Common myeloid progenitor, CD34-positive (primary cell): Measurements from ENCODE around the gene ADGRA1.

Experiments used
- CTCF ChIA-PET: fragments of 350-600 bp; sonication (Branson Sonifier 250); formaldehyde crosslinking; loops from one replicate; lab custom pipeline; 2021; ENCODE audit warnings: antibody characterized with exemption; lab: Charles Lee
- POLR2A ChIA-PET: fragments of 350-600 bp; sonication (Branson Sonifier 250); formaldehyde crosslinking; loops from one replicate; lab custom pipeline; 2021; ENCODE audit warnings: antibody characterized with exemption; lab: Charles Lee
- DNase-seq, 3 donors: peaks; one replicate each; pipeline versions ENCODE4 v3.0.0 to v3.0.0-alpha.2; 2013
- H3K27ac ChIP-seq, 2 experiments: 1 replicate in 1 of 2; 2 replicates in 1 of 2; pipeline ENCODE4 v1.7.0; 2013; ENCODE audit warnings: inconsistent platforms in 2 of 2, low read length in 2 of 2, mild to moderate bottlenecking in 2 of 2, low read depth in 1 of 2, moderate library complexity in 1 of 2; ENCODE audit not compliant: severe bottlenecking in 2 of 2, insufficient read depth in 1 of 2, poor library complexity in 1 of 2
- H3K27me3 ChIP-seq, 5 experiments: replicated peaks in 2 of 5; 1 replicate in 3 of 5; 2 replicates in 2 of 5; pipeline versions ENCODE4 v1.6.1 to v1.7.0; 2013; ENCODE audit warnings: low read length in 4 of 5, mild to moderate bottlenecking in 2 of 5, moderate library complexity in 2 of 5, inconsistent platforms in 1 of 5; ENCODE audit not compliant: insufficient read depth in 5 of 5, control insufficient read depth in 4 of 5
- H3K36me3 ChIP-seq, 4 experiments: 1 replicate in 2 of 4; 2 replicates in 2 of 4; pipeline versions ENCODE4 v1.6.1 to v1.7.0; 2013; ENCODE audit warnings: low read length in 3 of 4, control low read depth in 1 of 4, mild to moderate bottlenecking in 1 of 4; ENCODE audit not compliant: control insufficient read depth in 4 of 4, insufficient read depth in 4 of 4
- H3K4me1 ChIP-seq, 4 experiments: 1 replicate in 3 of 4; 2 replicates in 1 of 4; pipeline versions ENCODE4 v1.6.1 to v1.7.1; 2013; ENCODE audit warnings: low read length in 3 of 4, mild to moderate bottlenecking in 3 of 4, control low read depth in 1 of 4, inconsistent platforms in 1 of 4, moderate library complexity in 1 of 4; ENCODE audit not compliant: control insufficient read depth in 4 of 4, insufficient read depth in 4 of 4; ENCODE audit errors: control extremely low read depth in 1 of 4
- H3K4me3 ChIP-seq, 7 experiments: 1 replicate in 4 of 7; 2 replicates in 3 of 7; pipeline versions ENCODE4 v1.5.1 to v1.7.0; 2013; ENCODE audit warnings: mild to moderate bottlenecking in 7 of 7, low read length in 6 of 7, moderate library complexity in 6 of 7, inconsistent platforms in 2 of 7, low read depth in 2 of 7, control low read depth in 1 of 7; ENCODE audit not compliant: insufficient read depth in 4 of 7, control insufficient read depth in 1 of 7; ENCODE audit errors: extremely low read depth in 1 of 7
- H3K9me3 ChIP-seq, 5 experiments: 1 replicate in 4 of 5; 2 replicates in 1 of 5; pipeline versions ENCODE4 v1.6.1 to v1.7.1; 2013; ENCODE audit warnings: low read length in 4 of 5, mild to moderate bottlenecking in 2 of 5, inconsistent platforms in 1 of 5, low read depth in 1 of 5, moderate library complexity in 1 of 5; ENCODE audit not compliant: control insufficient read depth in 4 of 5, insufficient read depth in 2 of 5; ENCODE audit errors: control extremely low read depth in 1 of 5
- WGBS: methylation state at CpG from one replicate; pipeline ENCODE4 v1.1.5; 2013; ENCODE audit not compliant: insufficient coverage; 5-methylcytosine and 5-hydroxymethylcytosine counted together

Gene ADGRA1

DNA sequence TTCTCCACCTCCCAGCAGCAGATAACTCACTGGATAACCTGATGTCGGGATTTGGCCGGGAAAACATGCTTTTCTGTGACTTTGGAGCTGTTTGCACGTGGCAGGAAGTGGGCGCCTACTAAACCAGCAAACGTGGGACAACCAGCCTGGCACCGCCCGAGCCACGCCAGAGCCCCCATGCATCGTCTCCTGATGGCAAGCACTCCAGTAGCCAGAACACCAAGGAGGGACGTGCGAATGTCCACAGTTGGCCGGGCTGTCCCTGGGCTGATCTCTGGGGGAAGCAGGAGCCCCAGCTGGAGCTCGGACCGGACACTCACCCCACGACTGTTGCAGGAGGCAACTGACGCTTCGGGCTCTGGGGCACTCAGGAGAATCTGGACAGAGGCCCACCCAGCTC, 7.1 kb downstream of the ADGRA1 start:
- CTCF ChIA-PET = no interaction called here
- Histone ChIP-seq H3K4me1 (no peaks in the 10 kb centered on the region), H3K9me3 (no peaks in the 10 kb centered on the region), H3K4me3 (no peak overlapping the region), H3K27ac (no peak overlapping the region), H3K27me3 (peaks cover 0 to 61% (median 10%) of the 10 kb centered on the region in 5 experiments), H3K36me3 (no peaks in the 10 kb centered on the region)
- 90% methylated on average over 17 of the region's 17 CpGs for WGBS
- POLR2A ChIA-PET = no interaction called here
- DNase-seq = no peak

- H3K4me3 ChIP-seq = no peak overlapping the region
- no peaks in the 10 kb centered on the region for H3K36me3 ChIP-seq
- no peak for DNase-seq
- peaks cover 0 to under 1% (median 0%) of the 10 kb centered on the region in 4 experiments for H3K4me1 ChIP-seq
- WGBS = 92% methylated on average over 16 of the region's 16 CpGs
- ChIA-PET POLR2A (no interaction called here), CTCF (no interaction called here)
- no peaks in the 10 kb centered on the region for H3K9me3 ChIP-seq
- peaks cover 0 to 61% (median 10%) of the 10 kb centered on the region in 5 experiments for H3K27me3 ChIP-seq
- H3K27ac ChIP-seq = no peak overlapping the region
Observed at GRCh38 chr10:133095586-133095985, 7.9 kb downstream of the ADGRA1 start.

- no peaks in the 10 kb centered on the region for H3K36me3 ChIP-seq
- POLR2A ChIA-PET = no interaction called here
- peaks cover 0 to 61% (median 10%) of the 10 kb centered on the region in 5 experiments for H3K27me3 ChIP-seq
- WGBS = 76% methylated on average over 27 of the region's 28 CpGs
- no peaks in the 10 kb centered on the region for H3K9me3 ChIP-seq
- no peak overlapping the region for H3K27ac ChIP-seq
- H3K4me1 ChIP-seq = peaks cover 0 to 7% (median 3%) of the 10 kb centered on the region in 4 experiments
- H3K4me3 ChIP-seq = no peak overlapping the region
- CTCF ChIA-PET = no interaction called here
- peak in 2 of 3 donors; percentile 9 to 40 for DNase-seq
Observed at GRCh38 chr10:133096616-133097269, 9.0 kb downstream of the ADGRA1 start.

DNA sequence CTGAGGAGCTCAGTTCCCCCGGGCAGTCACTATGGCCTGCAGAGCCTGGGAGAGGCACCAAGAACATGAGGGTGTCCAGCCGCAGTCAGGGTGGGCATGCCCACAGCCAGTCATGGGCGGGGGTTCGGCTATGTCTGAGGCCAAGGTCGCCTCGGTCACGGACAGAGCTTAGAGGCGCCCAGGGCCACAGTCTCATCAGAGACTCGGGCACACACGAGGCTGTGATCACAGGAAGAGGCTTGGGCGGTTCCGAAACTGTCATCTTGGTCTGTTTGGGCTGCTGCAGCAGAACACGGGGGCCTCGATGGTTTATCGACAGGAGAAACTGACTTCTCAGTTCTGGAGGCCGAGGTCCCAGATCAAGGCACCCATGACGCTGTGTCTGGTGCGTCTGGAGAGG, 9.7 kb downstream of the ADGRA1 start:
- Histone ChIP-seq H3K36me3 (no peaks in the 10 kb centered on the region), H3K9me3 (no peaks in the 10 kb centered on the region), H3K27ac (no peak overlapping the region), H3K4me1 (peaks cover 0 to 7% (median 3%) of the 10 kb centered on the region in 4 experiments), H3K4me3 (no peak overlapping the region), H3K27me3 (peaks cover 0 to 66% (median 7%) of the 10 kb centered on the region in 5 experiments)
- DNase-seq = no peak
- ChIA-PET POLR2A (no interaction called here), CTCF (no interaction called here)
- WGBS = 94% methylated on average over 18 of the region's 18 CpGs

- H3K27ac ChIP-seq = no peak overlapping the region
- peaks cover 0 to 69% (median 7%) of the 10 kb centered on the region in 5 experiments for H3K27me3 ChIP-seq
- CTCF ChIA-PET = no interaction called here
- DNase-seq = no peak
- POLR2A ChIA-PET = no interaction called here
- WGBS = 96% methylated on average over 11 of the region's 11 CpGs
- H3K4me1 ChIP-seq = peaks cover 0 to 7% (median 3%) of the 10 kb centered on the region in 4 experiments
- H3K9me3 ChIP-seq = no peaks in the 10 kb centered on the region
- H3K36me3 ChIP-seq = no peaks in the 10 kb centered on the region
- H3K4me3 ChIP-seq = no peak overlapping the region
Observed at GRCh38 chr10:133097961-133098360, 10.2 kb downstream of the ADGRA1 start.

- H3K36me3 ChIP-seq = no peaks in the 10 kb centered on the region
- peaks cover 0 to 69% (median 7%) of the 10 kb centered on the region in 5 experiments for H3K27me3 ChIP-seq
- POLR2A ChIA-PET = no interaction called here
- H3K9me3 ChIP-seq = no peaks in the 10 kb centered on the region
- DNase-seq = no peak
- H3K27ac ChIP-seq = no peak overlapping the region
- WGBS = 88% methylated on average over 40 of the region's 44 CpGs
- CTCF ChIA-PET = no interaction called here
- H3K4me3 ChIP-seq = no peak overlapping the region
- H3K4me1 ChIP-seq = peaks cover 0 to 7% (median 3%) of the 10 kb centered on the region in 4 experiments
Observed at GRCh38 chr10:133098426-133099124, 10.9 kb downstream of the ADGRA1 start.

DNA sequence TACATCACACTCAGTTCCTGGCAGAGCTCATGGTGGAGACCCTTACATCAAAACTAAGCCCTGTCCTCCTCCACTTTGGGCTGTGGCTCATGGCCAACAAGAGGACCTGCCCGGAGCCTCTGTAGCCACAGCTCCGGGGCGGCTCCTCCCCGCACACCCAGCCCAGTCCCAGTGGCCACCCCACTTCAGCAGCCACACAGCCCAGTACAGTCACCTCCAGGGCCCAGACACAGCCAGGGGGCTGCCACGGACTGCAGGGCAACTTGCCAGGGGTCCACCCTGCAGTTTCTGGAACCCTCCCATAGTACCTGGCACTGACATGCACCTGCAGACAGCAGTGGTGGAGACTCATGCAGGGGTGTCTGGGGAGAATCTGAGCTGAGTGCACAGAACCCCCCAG, 11.8 kb downstream of the ADGRA1 start:
- no CpG with 5 or more reads among the region's 5 CpGs for WGBS
- DNase-seq = no peak
- no peak overlapping the region for H3K4me3 ChIP-seq
- H3K36me3 ChIP-seq = no peaks in the 10 kb centered on the region
- peaks cover 0 to 10% (median 5%) of the 10 kb centered on the region in 4 experiments for H3K4me1 ChIP-seq
- no peak overlapping the region for H3K27ac ChIP-seq
- peaks cover 0 to 71% (median 7%) of the 10 kb centered on the region in 5 experiments for H3K27me3 ChIP-seq
- CTCF ChIA-PET = no interaction called here
- POLR2A ChIA-PET = no interaction called here
- H3K9me3 ChIP-seq = no peaks in the 10 kb centered on the region
